Measurements from ENCODE around the gene ISG20L2. TPM values are rescaled to one million over a fixed set of nuclear protein-coding genes. Genes with fewer than 3 reads are reported as not detected.
A peak's percentile ranks its signal among the peaks of the same experiment; 100 is the strongest.

The ISG20L2 gene
- polyA plus RNA-seq, 1 of the 3 experiments (the other 2 are of a cell fraction), result 31.6 TPM

DNA sequence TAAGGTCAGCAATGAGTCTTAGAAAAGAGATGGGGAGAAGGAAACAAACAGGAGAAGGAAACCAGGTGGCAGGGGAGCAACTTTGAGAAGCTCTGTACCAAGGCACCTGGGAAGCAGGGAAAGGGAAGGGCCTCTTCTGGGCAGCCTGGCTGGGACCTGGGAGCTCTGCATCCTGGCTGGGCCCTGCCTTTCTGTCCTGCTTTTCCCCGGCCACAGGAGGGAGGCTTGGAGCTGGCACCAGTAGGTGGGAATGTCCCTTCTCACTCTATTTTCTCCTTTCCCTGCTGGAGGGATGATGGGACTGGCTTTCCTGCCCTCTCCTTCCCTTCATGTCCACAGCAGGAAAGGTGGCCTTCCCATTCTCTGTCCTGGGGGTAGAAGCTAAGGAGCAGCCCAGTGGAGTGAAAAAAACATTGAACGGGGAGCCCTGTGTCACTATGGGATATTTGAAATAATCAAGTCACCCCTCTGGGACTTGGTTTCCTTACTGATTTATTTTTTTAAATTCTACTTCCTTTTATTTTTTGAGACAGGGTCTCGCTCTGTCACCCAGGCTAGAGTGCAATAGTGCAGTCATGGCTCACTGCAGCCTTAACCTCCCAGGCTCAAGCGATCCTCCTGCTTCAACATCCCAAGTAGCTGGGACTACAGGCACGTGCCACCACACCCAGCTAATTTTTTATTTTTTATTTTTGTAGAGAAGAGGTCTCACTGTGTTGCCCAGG lies 46.2 kb downstream of the ISG20L2 start:
- CTCF ChIA-PET, result interaction anchor here (1.2 to 45.5 kb wide), 10 partner anchors 7 to 246 kb away, joined by 3 to 2702 read pairs (median 7); partner anchors contain the start of genes BCAN, CRABP2, ISG20L2 and METTL25B

DNA sequence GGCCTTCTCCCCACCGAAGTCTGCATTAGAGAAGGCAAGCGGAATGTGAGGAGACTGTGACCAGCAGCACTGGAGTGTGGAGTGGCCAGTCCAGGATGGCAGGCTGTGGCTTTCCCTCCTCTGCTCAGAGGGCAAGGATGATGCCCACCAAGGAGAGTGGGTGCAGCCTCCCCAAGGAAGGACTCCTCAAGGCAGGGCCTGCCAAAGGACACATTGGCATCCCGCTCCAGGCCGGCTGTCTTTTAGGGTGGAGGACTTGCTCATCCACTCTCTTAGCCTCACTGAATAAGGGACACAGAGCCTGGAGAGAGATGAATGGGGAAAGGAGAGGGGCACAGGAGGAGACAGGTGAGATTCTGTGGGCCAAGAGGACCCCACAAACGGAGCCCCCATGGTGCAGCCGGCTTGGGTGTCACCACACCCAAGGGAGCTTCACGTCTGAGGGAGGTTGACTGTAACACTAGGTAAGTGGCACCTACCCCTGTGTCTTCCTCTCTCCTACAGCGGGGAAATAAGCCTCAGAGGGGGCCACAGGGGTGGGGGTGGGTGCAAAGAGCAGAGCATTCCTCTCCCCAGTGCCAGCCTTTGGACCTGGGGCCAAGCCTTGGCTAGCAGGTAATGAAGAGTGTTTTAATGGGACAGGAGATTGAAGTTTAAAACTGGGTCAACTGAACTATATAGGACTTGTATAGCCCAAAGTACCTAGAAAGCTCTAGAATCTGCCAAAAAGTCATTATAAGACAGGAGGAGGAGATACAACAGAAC lies 47.2 kb downstream of the ISG20L2 start:
- no peaks in the 10 kb centered on the region for H4K20me1 ChIP-seq (ENCODE audit: insufficient read depth)
- H3K27me3 ChIP-seq (ENCODE audit: insufficient read depth), result no peaks in the 10 kb centered on the region
- POLR2A ChIA-PET, result no interaction called here
- no peaks in the 10 kb centered on the region for H3K9me2 ChIP-seq
- H2AFZ ChIP-seq (ENCODE audit: low read depth), result no peak overlapping the region
- H3K4me2 ChIP-seq, result no peak overlapping the region
- no peak for DNase-seq
- H3K4me3 ChIP-seq (ENCODE audit: low read depth in 2 of 2, low read length in 1 of 2), result no peak overlapping the region
- no peak overlapping the region for H3K9ac ChIP-seq
- no peaks in the 10 kb centered on the region for H3K9me3 ChIP-seq
- H3K4me1 ChIP-seq (ENCODE audit: control insufficient read depth in 1 of 2, insufficient read depth in 2 of 2, low read depth in 1 of 2, low read length in 1 of 2), result peaks cover 0 to 11% of the 10 kb centered on the region in 2 experiments; a peak in 2 of 4 replicates
- H3K27ac ChIP-seq (ENCODE audit: low read depth in 2 of 2, low read length in 1 of 2), result no peak overlapping the region
- no peak for TF ChIP-seq JUND (IDR thresholded peaks at IDR 0.05)
- TF ChIP-seq, protein P1, sequence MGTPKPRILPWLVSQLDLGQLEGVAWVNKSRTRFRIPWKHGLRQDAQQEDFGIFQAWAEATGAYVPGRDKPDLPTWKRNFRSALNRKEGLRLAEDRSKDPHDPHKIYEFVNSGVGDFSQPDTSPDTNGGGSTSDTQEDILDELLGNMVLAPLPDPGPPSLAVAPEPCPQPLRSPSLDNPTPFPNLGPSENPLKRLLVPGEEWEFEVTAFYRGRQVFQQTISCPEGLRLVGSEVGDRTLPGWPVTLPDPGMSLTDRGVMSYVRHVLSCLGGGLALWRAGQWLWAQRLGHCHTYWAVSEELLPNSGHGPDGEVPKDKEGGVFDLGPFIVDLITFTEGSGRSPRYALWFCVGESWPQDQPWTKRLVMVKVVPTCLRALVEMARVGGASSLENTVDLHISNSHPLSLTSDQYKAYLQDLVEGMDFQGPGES (IDR thresholded peaks at IDR 0.05; ENCODE audit: low read depth, low read length), result no peak
- no peak for TF ChIP-seq POLR2AphosphoS5 (IDR thresholded peaks at IDR 0.05; ENCODE audit: low read depth, low read length)
- TF ChIP-seq, protein P2, sequence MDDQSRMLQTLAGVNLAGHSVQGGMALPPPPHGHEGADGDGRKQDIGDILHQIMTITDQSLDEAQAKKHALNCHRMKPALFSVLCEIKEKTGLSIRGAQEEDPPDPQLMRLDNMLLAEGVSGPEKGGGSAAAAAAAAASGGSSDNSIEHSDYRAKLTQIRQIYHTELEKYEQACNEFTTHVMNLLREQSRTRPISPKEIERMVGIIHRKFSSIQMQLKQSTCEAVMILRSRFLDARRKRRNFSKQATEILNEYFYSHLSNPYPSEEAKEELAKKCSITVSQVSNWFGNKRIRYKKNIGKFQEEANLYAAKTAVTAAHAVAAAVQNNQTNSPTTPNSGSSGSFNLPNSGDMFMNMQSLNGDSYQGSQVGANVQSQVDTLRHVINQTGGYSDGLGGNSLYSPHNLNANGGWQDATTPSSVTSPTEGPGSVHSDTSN (IDR thresholded peaks at IDR 0.05), result no peak
- TF ChIP-seq GABPA (IDR thresholded peaks at IDR 0.05; ENCODE audit: low read depth), result no peak
- H3F3A ChIP-seq (replicated peaks; ENCODE audit: insufficient read depth), result no peaks in the 10 kb centered on the region
- H3K79me2 ChIP-seq (ENCODE audit: insufficient read depth), result peaks cover 12% of the 10 kb centered on the region
- H3K36me3 ChIP-seq (replicated peaks in 1 of 2; ENCODE audit: control insufficient read depth in 1 of 2, insufficient read depth in 2 of 2, low read length in 1 of 2), result no peaks in the 10 kb centered on the region
- CTCF ChIA-PET, result interaction anchor here (0.9 to 45.5 kb wide), 11 partner anchors 8 to 209 kb away, joined by 3 to 2702 read pairs (median 5); partner anchors contain the start of genes BCAN, CRABP2, ISG20L2 and METTL25B
- 72% methylated on average over 8 of the region's 8 CpGs for WGBS (ENCODE audit: low lambda C conversion rate)

More for the DNA sequence above, 46.2 kb downstream of the ISG20L2 start:
- Histone ChIP-seq H3K27me3 (ENCODE audit: insufficient read depth) (no peaks in the 10 kb centered on the region), H3K9me3 (no peaks in the 10 kb centered on the region), H3K4me1 (ENCODE audit: control insufficient read depth in 1 of 2, insufficient read depth in 2 of 2, low read depth in 1 of 2, low read length in 1 of 2) (peaks cover 0 to 5% of the 10 kb centered on the region in 2 experiments; a peak in 2 of 4 replicates), H4K20me1 (ENCODE audit: insufficient read depth) (no peaks in the 10 kb centered on the region), H3K27ac (ENCODE audit: low read depth in 2 of 2, low read length in 1 of 2) (no peak overlapping the region), H3K79me2 (ENCODE audit: insufficient read depth) (peaks cover 3% of the 10 kb centered on the region; the same call in 1 of the 2 replicates), H3K9me2 (no peaks in the 10 kb centered on the region), H2AFZ (ENCODE audit: low read depth) (no peak overlapping the region), H3K4me2 (no peak overlapping the region), H3K4me3 (ENCODE audit: low read depth in 2 of 2, low read length in 1 of 2) (no peak overlapping the region), H3K9ac (no peak overlapping the region), H3K36me3 (replicated peaks in 1 of 2; ENCODE audit: control insufficient read depth in 1 of 2, insufficient read depth in 2 of 2, low read length in 1 of 2) (no peaks in the 10 kb centered on the region), H3F3A (replicated peaks; ENCODE audit: insufficient read depth) (no peaks in the 10 kb centered on the region)
- TF ChIP-seq SIN3A (IDR thresholded peaks at IDR 0.05; ENCODE audit: borderline replicate concordance, low read depth, low read length), result no peak
- 0 out of 2 replicates have a peak, but pooled peaks have one; percentile 13 for TF ChIP-seq RAD21 (IDR thresholded peaks at IDR 0.05; ENCODE audit: low read length)
- TF ChIP-seq RCOR1 (IDR thresholded peaks at IDR 0.05; ENCODE audit: low read length), result no peak
- TF ChIP-seq GATA2 (CRISPR knock-in tag; IDR thresholded peaks at IDR 0.05), result no peak
- TF ChIP-seq GABPA (IDR thresholded peaks at IDR 0.05; ENCODE audit: low read depth), result no peak
- no peak; the same call in 1 of the 2 replicates for TF ChIP-seq SMC3 (IDR thresholded peaks at IDR 0.05; ENCODE audit: low read depth, low read length)
- TF ChIP-seq FOXJ3 (CRISPR knock-in tag; IDR thresholded peaks at IDR 0.05), result no peak
- no peak for TF ChIP-seq NRF1 (IDR thresholded peaks at IDR 0.05; ENCODE audit: low read depth, low read length)
- POLR2A ChIA-PET, result no interaction called here
- DNase-seq, result no peak
- 78% methylated on average over 5 of the region's 5 CpGs for WGBS (ENCODE audit: low lambda C conversion rate)

Measured in SK-N-SH (cell line).